CD4-positive, alpha-beta T cell treated with Interleukin-10 for 1 hour (primary cell): ENCODE measurements around the gene TBC1D4.
"Not testable (repeated sequence)": the region's sequence is repeated elsewhere in the genome, so short reads cannot be mapped to it uniquely, and the experiment has no call there.

Experiments used
- DNase-seq: peaks from one replicate; pipeline ENCODE4 v3.0.0-alpha.2; 2020

The TBC1D4 gene

GRCh38 chr13:75312884-75313520 is 169.0 kb downstream of the TBC1D4 start:
- peak; percentile 42 for DNase-seq

GRCh38 chr13:75309981-75310580 is 171.9 kb downstream of the TBC1D4 start:
- no peak for DNase-seq

- DNase-seq, result no peak
Measured at GRCh38 chr13:75308222-75308621, 173.7 kb downstream of the TBC1D4 start.

DNA sequence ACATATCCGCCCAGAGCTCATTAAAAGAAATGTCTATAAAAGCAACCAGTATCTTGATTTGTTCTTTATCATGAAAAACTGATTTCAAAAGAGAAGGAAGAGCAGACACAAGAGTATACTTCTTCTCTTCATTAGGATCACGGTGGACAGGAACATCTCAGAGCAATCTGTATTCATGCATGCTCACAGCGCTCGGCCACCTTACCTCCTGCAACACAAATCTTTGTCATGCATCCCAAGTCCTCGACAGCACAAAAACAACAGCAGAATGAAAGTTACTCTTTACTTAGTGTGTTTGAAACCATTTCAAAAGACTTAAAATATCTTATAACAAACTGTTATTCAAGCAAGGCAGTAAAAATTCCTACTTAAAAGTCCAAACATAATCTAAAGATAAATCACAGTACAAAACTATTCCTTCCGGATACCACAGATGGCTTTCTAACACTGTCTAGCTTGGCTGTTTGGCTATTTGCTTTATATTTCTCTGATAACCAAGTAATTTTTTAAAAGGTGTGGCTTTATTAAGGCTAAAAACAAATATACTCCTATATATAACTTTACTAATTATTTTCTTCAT is 174.5 kb downstream of the TBC1D4 start:
- no peak for DNase-seq

- DNase-seq, result not testable (repeated sequence)
Measured at GRCh38 chr13:75306967-75307366, 175.0 kb downstream of the TBC1D4 start.

GRCh38 chr13:75305059-75305458 is 176.9 kb downstream of the TBC1D4 start:
- no peak for DNase-seq

DNA sequence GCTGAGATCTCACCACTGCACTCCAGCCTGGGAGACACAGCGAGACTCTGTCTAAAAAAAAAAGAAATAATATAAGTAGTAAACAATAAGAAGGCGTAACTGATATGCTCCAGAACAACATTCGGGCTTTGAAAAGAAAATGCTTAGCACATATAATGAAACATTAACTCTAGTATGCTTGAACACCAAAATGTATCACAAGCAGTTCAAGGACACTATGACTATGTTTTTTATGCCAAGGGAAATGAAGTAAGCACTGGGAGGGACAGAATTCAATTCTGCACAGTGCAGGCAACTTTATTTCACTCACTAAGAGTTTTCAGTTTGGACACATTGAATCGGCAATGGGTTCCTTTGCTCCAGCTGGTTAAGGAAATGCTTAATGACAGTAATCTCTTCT is 178.7 kb downstream of the TBC1D4 start:
- no peak for DNase-seq

DNA sequence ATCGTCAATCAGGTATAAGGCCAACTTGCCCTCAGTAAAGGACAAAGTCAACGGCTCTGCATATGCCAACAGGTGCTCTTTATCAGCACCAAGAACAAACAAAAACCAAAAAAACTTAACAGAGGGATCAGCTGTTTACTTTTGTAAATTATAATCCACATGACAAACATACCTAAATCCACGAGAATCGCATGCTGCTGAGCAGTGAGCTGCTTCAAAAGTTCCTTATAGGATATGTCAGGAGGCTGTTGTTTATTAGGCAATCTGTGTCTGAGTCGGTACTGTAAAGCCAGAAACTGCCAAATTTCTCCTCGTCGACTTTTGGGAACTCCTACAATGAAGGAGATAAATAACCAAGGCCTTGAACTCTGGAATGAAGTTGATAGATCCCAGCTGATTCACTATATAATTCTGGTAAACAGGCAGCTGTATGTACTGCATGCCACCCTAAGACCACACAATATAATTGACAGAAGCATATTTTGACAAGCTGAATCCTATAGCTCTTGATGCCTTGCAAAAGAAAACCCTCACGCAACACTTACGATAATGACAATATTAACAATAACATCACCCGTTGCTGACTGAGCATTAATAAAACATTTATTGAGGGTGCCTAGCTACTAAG is 179.8 kb downstream of the TBC1D4 start:
- no peak for DNase-seq

DNA sequence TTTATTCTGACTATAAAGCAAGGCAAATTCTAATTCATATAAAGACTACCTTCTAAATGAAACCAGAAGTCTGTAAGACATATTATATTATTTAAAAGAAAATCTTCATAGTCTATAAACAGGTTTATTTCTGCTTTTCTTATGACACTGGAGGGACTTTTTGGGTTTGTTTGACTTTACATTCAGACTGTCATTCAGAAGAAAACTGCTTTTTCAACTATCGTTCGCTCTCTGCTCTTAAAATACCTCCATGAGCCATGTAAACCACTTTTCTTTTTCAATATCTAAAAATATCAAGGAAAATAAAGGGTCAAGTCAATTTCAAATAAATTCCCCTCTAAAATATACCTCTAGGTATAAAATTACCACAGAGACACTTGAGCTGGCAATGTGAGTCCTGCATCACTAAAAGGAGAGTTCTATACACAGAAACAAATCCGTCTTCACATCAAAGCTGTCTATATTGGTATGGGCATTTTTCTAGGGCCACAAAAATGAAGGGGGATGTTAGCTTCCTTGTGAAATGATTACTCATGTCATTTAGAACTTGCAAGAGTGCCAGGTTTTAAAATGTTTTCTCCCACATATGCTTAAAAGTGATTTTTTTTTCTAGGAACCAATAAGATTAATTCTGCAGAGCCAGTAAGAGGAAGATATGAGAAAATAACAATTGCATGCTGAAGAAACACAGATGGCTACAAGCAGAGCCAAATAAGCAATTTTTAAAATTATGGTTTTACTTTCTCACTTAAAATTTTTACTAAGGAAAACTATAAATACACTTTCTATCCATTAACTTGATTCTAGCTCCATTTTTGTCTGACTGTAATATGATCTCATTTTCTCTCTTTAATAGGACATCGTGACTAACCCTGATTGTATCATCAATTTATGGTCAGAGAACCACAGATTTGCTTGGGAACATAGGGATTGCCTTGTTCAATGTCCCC is 181.8 kb downstream of the TBC1D4 start:
- no peak for DNase-seq

GRCh38 chr13:75299246-75299645 is 182.7 kb downstream of the TBC1D4 start:
- no peak for DNase-seq

DNA sequence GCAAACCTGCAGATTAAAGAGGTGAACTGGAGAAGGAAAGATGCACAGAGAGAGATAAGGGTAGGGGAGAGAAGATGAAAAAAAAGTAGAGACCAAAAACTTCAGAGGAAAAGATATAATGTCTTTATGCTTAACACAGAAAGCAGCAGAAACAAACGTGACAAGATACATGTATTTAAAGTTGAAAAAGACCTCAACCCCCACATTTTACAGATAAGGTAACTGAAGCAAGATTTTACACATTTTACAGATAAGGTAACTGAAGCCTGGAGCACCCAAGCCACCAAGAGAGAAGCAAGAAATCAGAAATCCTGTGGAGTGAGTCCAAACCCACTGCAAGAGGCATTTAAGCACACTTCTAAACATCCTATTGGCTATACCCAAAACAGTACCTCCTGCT is 185.3 kb downstream of the TBC1D4 start:
- DNase-seq, result no peak

DNA sequence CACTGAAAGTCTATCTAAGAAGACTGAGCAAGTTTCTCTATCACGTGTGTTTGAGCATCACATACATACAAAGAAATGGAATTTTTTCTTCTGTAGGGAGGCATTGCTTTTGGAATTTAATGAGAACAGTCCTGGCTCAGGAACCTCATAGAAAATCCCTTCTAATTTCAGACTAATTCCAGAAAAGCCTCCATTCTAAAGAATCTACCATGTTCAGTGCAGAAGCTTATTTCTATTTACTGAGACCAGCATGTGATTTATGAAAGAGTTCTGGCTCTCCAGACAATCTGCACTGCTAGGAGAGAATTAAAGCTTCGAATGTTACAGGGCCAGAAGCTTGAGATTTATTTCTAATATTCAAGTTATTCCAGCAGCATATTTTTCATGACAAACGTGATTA is 186.8 kb downstream of the TBC1D4 start:
- DNase-seq, result no peak

- no peak for DNase-seq
Measured at GRCh38 chr13:75294110-75294509, 187.9 kb downstream of the TBC1D4 start.

DNA sequence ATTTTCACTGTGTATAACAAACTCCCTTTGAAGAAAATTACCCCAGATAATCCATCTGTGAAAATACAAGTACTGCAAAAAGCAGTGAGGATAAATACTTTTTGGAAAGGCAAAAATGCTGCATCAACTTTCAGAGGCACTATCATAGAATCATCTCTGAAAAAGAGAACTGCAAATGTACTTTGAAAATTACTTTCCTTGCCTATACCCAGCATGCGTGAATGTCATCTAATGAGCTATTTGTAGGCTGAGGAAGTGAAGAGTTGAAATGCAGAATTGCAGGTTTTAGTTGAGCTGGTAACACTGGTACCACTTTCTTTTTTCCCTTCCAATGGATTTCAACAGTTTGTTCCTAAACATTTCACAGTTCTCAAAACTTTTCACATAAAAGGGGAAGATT is 196.7 kb downstream of the TBC1D4 start:
- DNase-seq, result no peak

GRCh38 chr13:75279834-75280369 is 202.1 kb downstream of the TBC1D4 start:
- DNase-seq, result no peak

GRCh38 chr13:75273695-75274094 is 208.3 kb downstream of the TBC1D4 start:
- DNase-seq, result not testable (repeated sequence)

- no peak for DNase-seq
Measured at GRCh38 chr13:75271846-75272245, 210.1 kb downstream of the TBC1D4 start.

GRCh38 chr13:75268481-75268880 is 213.5 kb downstream of the TBC1D4 start:
- not testable (repeated sequence) for DNase-seq

- DNase-seq, result no peak
Measured at GRCh38 chr13:75264611-75265010, 217.4 kb downstream of the TBC1D4 start.

DNA sequence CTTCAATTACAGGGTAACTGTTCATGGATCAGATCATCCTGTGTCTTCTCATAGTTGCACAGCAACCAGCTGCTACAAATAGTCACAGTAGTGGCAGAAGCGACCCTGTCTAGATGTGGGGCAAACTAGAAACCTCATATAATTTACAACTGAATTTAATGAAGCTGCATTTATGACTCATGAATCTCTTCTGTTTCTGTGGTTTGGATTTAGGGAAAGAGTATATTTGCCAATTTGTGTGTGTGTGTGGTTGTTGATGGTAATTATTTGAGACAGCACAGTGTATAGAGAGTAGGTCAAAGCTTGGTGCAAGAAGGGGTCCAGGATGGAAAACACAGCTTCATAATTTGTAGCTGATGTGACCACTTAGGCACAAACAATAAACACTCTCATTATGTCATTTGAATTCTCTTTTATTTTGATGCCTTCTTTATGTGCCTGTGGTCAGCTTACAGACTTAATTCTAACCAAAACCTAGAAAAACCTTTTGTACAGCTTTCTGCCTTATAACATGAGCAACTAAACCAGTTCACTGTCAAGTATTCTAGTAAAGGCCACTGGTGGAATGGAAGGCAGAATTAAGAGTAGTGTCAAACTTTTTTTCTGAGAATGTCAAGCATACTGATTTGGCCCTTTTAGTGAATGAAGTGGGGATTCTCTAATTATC is 218.1 kb downstream of the TBC1D4 start:
- no peak for DNase-seq

- DNase-seq, result peak; percentile 39
Measured at GRCh38 chr13:75258159-75258782, 223.7 kb downstream of the TBC1D4 start.

GRCh38 chr13:75256922-75257321 is 225.0 kb downstream of the TBC1D4 start:
- DNase-seq, result no peak
